GOT3 (cell line): ENCODE measurements around the gene KDM4B.

Experiments used
- DNase-seq: peaks from one replicate; lab custom pipeline; 2025; ENCODE audit warnings: mixed read lengths; lab: John Stamatoyannopoulos, UW

KDM4B gene

GRCh38 chr19:5122671-5123409 lies 153.9 kb downstream of the KDM4B start:
- no peak for DNase-seq

- no peak for DNase-seq
Measured at GRCh38 chr19:5123646-5124045, 154.7 kb downstream of the KDM4B start.

DNA sequence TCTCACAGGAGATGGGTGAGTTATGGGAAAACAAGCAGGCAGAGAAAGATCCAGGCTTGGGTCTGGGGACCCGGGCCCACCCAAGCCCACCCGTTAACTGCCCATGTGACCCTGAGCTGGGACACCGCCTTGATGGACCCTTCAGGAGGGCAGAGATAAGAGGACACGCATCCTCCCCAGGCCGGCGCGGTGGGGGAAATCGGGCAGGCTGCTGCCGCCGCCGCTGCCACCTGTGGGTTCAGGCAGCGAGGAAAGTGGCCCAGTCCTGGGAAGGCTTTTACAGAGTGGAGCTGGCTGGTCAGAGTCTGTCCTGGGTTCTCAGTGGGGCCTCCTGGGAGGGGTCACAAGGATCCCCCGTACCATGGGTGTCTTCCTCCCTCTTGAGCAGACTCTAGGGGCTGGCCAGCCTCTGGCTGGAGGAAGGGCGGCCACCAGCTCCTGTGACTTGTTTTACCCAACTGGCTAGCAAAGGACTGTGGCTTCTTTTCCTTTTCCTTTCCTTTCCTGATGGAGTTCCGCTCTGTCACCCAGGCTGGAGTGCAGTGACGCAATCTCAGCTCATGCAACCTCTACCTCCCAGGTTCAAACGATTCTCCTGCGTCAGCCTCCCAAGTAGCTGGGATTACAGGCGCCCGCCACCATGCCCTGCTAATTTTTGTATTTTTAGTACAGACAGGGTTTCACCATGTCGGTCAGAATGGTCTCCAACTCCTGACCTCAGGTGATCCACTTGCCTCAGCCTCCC lies 155.4 kb downstream of the KDM4B start:
- no peak for DNase-seq

GRCh38 chr19:5125376-5125775 lies 156.5 kb downstream of the KDM4B start:
- no peak for DNase-seq

DNA sequence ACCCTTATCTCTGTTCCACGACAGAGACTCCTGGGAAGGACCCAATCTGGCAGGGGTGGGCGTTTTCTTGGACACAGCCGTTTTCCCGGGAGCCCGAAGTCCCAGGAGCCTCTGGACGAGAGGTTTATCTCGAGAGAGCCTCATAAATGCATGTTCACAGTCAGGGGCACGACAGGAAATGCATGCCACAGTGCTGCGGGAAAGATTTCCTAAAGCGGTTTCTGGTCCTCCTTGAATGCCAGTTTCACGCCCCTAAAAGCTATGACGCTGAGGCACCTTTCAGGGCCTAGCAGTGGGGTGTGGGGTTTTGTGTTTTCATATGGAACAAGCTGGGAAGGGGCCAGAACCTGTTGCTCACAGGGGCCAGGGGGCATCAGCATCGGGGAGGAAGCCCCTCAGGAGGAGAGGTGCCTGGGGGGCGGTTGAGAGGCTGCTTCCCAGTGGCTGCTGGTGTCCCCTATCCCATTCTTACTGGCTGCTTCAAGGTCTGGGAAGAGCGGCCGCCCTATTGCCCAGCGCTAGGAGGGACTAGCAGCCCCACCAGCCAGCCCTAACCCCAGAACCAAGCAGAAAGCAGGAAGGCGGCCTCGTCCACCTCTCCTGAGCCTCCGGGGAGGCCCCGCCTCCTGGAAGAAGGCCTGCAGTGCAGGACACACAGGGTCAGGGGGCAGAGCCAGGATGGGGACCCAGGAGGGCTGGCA lies 157.0 kb downstream of the KDM4B start:
- no peak for DNase-seq

GRCh38 chr19:5126498-5127223 lies 157.7 kb downstream of the KDM4B start:
- DNase-seq = no peak

DNA sequence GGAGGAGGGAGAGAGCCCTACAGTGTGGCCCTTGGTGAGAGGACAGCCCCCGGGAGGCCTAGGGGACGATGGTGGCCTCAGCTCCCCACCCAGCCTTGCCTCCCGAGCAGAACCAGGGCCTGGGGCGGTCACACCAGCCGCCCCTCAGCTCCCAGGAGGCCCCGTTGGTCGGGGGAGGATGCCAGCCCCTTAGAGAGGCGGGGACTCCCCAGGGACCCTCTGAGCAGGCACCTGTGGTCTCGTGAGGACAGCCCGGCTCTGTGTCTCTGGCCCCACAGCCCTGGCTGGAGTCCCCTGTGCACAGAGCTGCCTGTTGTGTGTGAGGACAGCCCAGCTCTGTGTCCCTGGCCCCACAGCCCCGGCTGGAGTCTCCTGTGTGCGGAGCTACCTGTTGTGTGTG lies 158.8 kb downstream of the KDM4B start:
- no peak for DNase-seq

GRCh38 chr19:5128251-5128935 lies 159.5 kb downstream of the KDM4B start:
- no peak for DNase-seq

- no peak for DNase-seq
Measured at GRCh38 chr19:5128936-5129389, 160.1 kb downstream of the KDM4B start.

- no peak for DNase-seq
Measured at GRCh38 chr19:5129691-5130090, 160.8 kb downstream of the KDM4B start.

DNA sequence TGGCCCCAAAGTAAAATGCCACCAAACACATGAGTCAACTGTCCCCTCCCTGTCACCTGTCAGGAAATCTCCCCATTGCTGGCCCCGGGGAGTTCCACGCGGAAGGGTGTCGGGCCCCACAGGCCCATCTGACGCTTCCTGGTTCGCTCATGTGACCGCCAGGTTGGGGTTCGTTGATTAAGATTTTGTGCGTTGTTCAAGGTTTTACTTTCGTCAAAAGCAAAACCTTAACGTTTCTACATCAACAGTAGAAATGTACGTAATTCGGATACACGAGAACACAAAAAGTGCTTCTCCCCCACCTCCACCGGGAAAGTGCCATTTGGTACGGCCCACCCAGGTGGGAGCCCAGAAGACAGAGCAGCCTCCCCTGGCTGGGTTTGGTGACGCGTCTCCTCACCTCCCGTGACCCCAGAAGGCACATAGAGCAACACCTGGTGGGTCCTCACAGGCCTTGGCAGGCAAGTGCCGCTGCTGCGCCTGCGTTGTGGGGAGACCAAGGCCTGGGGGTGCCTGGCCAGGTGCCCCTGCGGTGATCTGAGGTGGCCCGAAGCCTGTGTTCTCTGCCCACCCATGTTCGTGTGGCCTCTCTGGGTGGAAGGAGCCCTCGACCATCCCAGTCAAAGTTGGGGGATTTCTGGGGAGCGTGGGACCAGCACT lies 161.6 kb downstream of the KDM4B start:
- DNase-seq = no peak

DNA sequence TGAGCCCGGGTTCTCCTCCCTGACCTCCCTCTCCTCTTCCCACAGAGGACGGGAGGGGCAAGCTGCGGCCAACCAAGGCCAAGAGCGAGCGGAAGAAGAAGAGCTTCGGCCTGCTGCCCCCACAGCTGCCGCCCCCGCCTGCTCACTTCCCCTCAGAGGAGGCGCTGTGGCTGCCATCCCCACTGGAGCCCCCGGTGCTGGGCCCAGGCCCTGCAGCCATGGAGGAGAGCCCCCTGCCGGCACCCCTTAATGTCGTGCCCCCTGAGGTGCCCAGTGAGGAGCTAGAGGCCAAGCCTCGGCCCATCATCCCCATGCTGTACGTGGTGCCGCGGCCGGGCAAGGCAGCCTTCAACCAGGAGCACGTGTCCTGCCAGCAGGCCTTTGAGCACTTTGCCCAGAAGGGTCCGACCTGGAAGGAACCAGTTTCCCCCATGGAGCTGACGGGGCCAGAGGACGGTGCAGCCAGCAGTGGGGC lies 162.2 kb downstream of the KDM4B start:
- DNase-seq = no peak

DNA sequence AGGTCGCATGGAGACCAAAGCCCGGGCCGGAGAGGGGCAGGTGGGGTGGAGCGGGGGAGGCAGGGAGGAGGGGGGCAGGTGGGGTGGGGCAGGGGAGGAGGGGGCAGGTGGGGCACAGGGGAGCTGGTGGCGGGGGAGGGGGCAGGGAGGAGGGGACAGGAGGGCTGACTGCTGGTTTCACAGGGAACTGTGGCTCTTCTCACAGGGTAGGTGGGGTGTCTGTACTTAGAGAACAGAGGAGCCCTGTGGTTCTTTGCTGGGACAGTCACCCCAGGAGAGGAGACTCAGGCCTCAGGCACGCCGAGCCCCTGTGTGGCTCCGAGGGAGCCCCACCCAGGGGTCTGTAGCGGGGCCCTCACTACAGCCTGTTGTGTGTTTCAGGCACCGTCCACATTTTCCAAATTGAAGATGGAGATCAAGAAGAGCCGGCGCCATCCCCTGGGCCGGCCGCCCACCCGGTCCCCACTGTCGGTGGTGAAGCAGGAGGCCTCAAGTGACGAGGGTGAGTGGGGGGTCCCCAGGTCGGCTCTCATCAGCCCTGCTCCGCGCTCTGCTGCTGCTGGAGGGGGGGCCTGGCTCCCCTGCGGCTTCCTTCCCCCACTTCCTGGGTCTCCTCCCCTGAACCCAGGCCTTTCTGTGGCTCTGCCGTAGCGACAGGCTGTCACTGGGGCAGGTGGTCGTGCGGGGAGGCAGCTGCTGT lies 162.7 kb downstream of the KDM4B start:
- DNase-seq = no peak

DNA sequence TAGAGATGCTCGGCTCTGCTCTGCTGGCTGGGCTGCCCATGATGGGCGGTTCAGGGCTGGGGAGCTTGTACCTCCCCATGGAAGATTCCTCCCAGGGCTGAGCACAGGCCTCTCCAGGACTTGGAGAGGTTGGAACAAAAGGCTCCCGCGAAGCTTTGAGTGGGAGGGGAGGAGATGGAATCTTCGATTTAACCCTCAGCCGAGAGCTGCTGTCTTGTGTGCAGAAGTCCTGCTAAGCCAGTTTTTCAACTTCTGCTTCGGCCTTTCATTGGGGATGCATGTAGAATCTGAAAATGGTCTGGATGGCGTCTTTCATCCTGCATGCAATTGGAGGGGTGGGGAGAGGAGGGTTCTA lies 163.3 kb downstream of the KDM4B start:
- no peak for DNase-seq

- no peak for DNase-seq
Measured at GRCh38 chr19:5132698-5133651, 164.1 kb downstream of the KDM4B start.

DNA sequence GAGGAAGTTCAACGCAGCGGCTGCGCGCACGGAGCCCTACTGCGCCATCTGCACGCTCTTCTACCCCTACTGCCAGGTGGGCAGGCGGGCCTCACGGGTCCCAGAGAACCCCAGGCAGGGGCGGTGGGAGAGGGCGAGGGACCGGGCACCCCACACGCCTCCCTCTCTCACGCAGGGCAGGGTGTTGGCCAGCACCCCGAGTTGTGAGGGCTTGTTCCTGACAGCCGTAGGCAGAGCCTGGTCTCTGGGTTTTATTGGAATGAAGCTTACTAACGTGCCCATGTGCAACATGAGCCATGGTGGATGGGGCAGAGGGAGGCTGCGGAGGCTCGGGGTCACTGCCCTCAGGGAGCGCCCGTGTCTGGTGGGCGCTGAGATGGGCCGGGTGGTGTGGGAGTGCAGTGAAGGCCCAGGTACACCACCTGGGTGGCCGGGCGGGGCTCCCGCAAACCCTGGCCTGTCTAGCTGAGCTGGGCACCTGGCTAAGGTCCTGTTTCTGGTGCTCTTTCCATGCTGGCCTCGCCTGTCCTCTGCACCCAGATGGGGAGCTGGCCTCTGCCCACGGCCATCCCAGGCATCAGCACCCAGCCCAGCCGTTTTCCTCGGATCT lies 165.2 kb downstream of the KDM4B start:
- no peak for DNase-seq

DNA sequence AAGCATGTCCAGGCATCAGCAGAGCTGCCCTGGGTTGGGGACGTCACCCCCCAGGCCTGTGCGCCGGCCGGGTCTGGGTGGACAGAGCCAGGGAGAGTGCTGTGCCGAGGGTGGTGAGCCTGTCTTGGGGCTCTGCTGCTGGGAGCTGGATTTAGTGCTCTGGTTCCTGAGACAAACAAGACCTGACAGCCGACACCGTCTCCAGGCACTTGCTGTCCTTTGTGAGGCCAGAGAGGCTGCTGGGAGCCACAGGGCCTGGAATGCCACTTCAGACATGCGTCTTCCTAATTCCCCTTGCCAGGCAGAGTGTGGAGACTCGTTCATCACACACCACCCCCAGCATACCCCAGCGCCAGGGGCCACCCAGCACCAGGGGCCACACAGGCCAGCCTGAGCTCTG lies 165.8 kb downstream of the KDM4B start:
- no peak for DNase-seq

GRCh38 chr19:5136073-5136855 lies 167.4 kb downstream of the KDM4B start:
- no peak for DNase-seq
